Endothelial cell of umbilical vein (primary cell): ENCODE measurements around the gene CCR5AS.

ENCODE experiments used
- BruUV-seq: library from RNA; stranded (reverse); fragments of 400-500 nt; replicated peaks from 2 replicates; lab custom pipeline; 2021; lab: Mats Ljungman, UMichigan
- CTCF ChIA-PET: fragments of 300-600, 350-600 bp; sonication (Branson Sonifier 250); formaldehyde crosslinking; loops from one replicate; lab custom pipeline; 2021; ENCODE audit warnings: antibody characterized with exemption, inconsistent platforms; lab: Charles Lee
- POLR2A ChIA-PET: fragments of 300-600, 350-600 bp; sonication (Branson Sonifier 250); formaldehyde crosslinking; loops from one replicate; lab custom pipeline; 2021; ENCODE audit warnings: antibody characterized with exemption, inconsistent platforms; lab: Charles Lee
- DNase-seq: peaks from one replicate; pipeline ENCODE4 v3.0.0-alpha.2; 2011; ENCODE audit warnings: low read depth, low spot score
- FAIRE-seq: peaks from 2 replicates; lab custom pipeline; 2011; peaks lifted over from hg19 to GRCh38; lab: Jason Lieb, UNC
- H2AFZ ChIP-seq: 2 replicates; pipeline ENCODE4 v1.6.0; 2012; ENCODE audit warnings: low read depth, low read length, control low read depth, inconsistent platforms
- H3K27ac ChIP-seq: 2 replicates; pipeline ENCODE4 v1.5.1; 2011; ENCODE audit warnings: low read depth, mild to moderate bottlenecking, control low read depth, low read length, moderate library complexity; ENCODE audit not compliant: insufficient read depth
- H3K27me3 ChIP-seq, 2 experiments: 2 replicates each; pipeline versions ENCODE4 v1.6.0 to v1.6.1; 2011; ENCODE audit warnings: low read length in 2 of 2, mixed read lengths in 1 of 2; ENCODE audit not compliant: control insufficient read depth in 2 of 2, insufficient read depth in 2 of 2
- H3K36me3 ChIP-seq, 2 experiments: 2 replicates in 1 of 2; 3 replicates in 1 of 2; pipeline ENCODE4 v1.5.1; 2011; ENCODE audit warnings: low read length in 2 of 2, mild to moderate bottlenecking in 1 of 2, moderate library complexity in 1 of 2; ENCODE audit not compliant: control insufficient read depth in 2 of 2, insufficient read depth in 2 of 2; ENCODE audit errors: extremely low read depth in 1 of 2
- H3K4me1 ChIP-seq: 3 replicates; pipeline ENCODE4 v1.5.1; 2011; ENCODE audit warnings: mild to moderate bottlenecking, low read length; ENCODE audit not compliant: control insufficient read depth, insufficient read depth; ENCODE audit errors: extremely low read depth
- H3K4me2 ChIP-seq: 2 replicates; pipeline ENCODE4 v1.6.1; 2011; ENCODE audit warnings: low read length, control low read depth, mixed read lengths; ENCODE audit not compliant: insufficient read depth
- H3K4me3 ChIP-seq, 3 experiments: fragments of 200-600 bp in 1 of 3; sonication (generic), shearing (Covaris generic) in 1 of 3; replicated peaks in 1 of 3; 2 replicates each; pipeline ENCODE4 v1.5.1; 2011 to 2016; ENCODE audit warnings: control low read depth in 3 of 3, low read length in 3 of 3, mild to moderate bottlenecking in 2 of 3, inconsistent platforms in 1 of 3, low read depth in 1 of 3, moderate library complexity in 1 of 3; ENCODE audit not compliant: insufficient read depth in 1 of 3
- H3K79me2 ChIP-seq: 2 replicates; pipeline ENCODE4 v1.6.0; 2012; ENCODE audit warnings: low read length, inconsistent platforms; ENCODE audit not compliant: control insufficient read depth, insufficient read depth
- H3K9ac ChIP-seq: replicated peaks from 2 replicates; pipeline ENCODE3; 2011; ENCODE audit warnings: low read length, control low read depth; ENCODE audit not compliant: insufficient read depth; ENCODE audit errors: extremely low read depth
- H3K9me1 ChIP-seq: replicated peaks from 3 replicates; pipeline ENCODE4 v1.6.0; 2011; ENCODE audit warnings: mild to moderate bottlenecking, low read length; ENCODE audit not compliant: control insufficient read depth, insufficient read depth; ENCODE audit errors: extremely low read depth
- H3K9me3 ChIP-seq: replicated peaks from 2 replicates; pipeline ENCODE4 v1.5.1; 2012; ENCODE audit warnings: low read length, inconsistent platforms; ENCODE audit not compliant: control insufficient read depth, insufficient read depth
- H4K20me1 ChIP-seq: replicated peaks from 2 replicates; pipeline ENCODE3; 2011; ENCODE audit warnings: mild to moderate bottlenecking, low read length; ENCODE audit not compliant: control insufficient read depth, insufficient read depth; ENCODE audit errors: extremely low read depth
- CTCF ChIP-seq, 2 donors: IDR thresholded peaks; 1 replicate in 1 of 2; 2 replicates in 1 of 2; pipeline ENCODE4 v1.5.1; 2011; ENCODE audit warnings: low read length in 2 of 2, mild to moderate bottlenecking in 2 of 2, moderate library complexity in 2 of 2, control low read depth in 1 of 2, inconsistent platforms in 1 of 2, low read depth in 1 of 2; ENCODE audit not compliant: insufficient read depth in 1 of 2; ENCODE audit errors: extremely low read depth in 1 of 2
- FOS ChIP-seq: IDR thresholded peaks from 2 replicates; pipeline ENCODE4 v1.6.1; 2011; ENCODE audit warnings: mild to moderate bottlenecking, low read length, moderate library complexity, borderline replicate concordance; ENCODE audit not compliant: insufficient read depth
- JUN ChIP-seq: IDR thresholded peaks from 2 replicates; pipeline ENCODE4 v1.6.1; 2011; ENCODE audit warnings: borderline replicate concordance, low read depth; ENCODE audit not compliant: insufficient read length, insufficient read depth
- MAX ChIP-seq: IDR thresholded peaks from 2 replicates; pipeline ENCODE4 v1.6.1; 2011; ENCODE audit not compliant: insufficient read depth, insufficient read length
- MYC ChIP-seq: IDR thresholded peaks from one replicate; pipeline ENCODE4 v1.6.1; 2011; ENCODE audit warnings: mild to moderate bottlenecking, low read depth, low read length
- POLR2A ChIP-seq: IDR thresholded peaks from 2 replicates; pipeline ENCODE4 v1.6.1; 2012; ENCODE audit warnings: low read depth, mild to moderate bottlenecking, control low read depth, low read length
- POLR2AphosphoS5 ChIP-seq: IDR thresholded peaks from 2 replicates; pipeline ENCODE4 v1.6.1; 2012; ENCODE audit warnings: low read depth, mild to moderate bottlenecking, control low read depth, low read length, moderate library complexity; ENCODE audit not compliant: insufficient read depth
- dilution Hi-C: fragments of 300-500 bp; cut with MboI; formaldehyde crosslinking; loops from one replicate; pipeline ENCODE4 v1.15.0; 2019; ENCODE audit warnings: low sequenced_read_pairs; ENCODE audit not compliant: extremely low pct_ligation_motif_present
- intact Hi-C: fragments of 100-400 bp; cut with micrococcal nuclease; formaldehyde crosslinking; loops from one replicate; pipeline ENCODE4 v1.10.0; 2022

CCR5AS gene

GRCh38 chr3:46423588-46423987, 16.7 kb upstream of the CCR5AS start:
- intact Hi-C loops (loop anchor here (10.0 kb wide), 1 partner anchor 209 kb away; no protein-coding TSS in a partner anchor), dilution Hi-C loops (no loop called here)
- ChIA-PET CTCF (interaction anchor here (2.0 to 6.6 kb wide), 2 partner anchors 46 to 147 kb away, joined by 16 to 39 read pairs; no protein-coding TSS in a partner anchor), POLR2A (no interaction called here)
- Histone ChIP-seq H3K9me1 (no peaks in the 10 kb centered on the region), H3K4me3 (no peak overlapping the region), H4K20me1 (no peaks in the 10 kb centered on the region), H2AFZ (no peak overlapping the region), H3K27me3 (peaks cover 0 to 2% of the 10 kb centered on the region in 2 experiments), H3K79me2 (no peaks in the 10 kb centered on the region), H3K9me3 (no peaks in the 10 kb centered on the region), H3K36me3 (no peaks in the 10 kb centered on the region), H3K4me2 (no peak overlapping the region), H3K9ac (no peak overlapping the region), H3K27ac (no peak overlapping the region), H3K4me1 (no peaks in the 10 kb centered on the region)
- BruUV-seq = no TSS peak
- FAIRE-seq (no peak), DNase-seq (no peak)
- no peak for TF ChIP-seq MAX
- TF ChIP-seq POLR2AphosphoS5 = no peak
- no peak for TF ChIP-seq JUN
- TF ChIP-seq FOS = no peak
- TF ChIP-seq CTCF (IDR thresholded peaks at IDR 0.05; ENCODE audit: extremely low read depth in 1 of 2, insufficient read depth in 1 of 2, low read depth in 1 of 2, low read length in 2 of 2) = no peak
- no peak for TF ChIP-seq POLR2A
- no peak for TF ChIP-seq MYC
